ENCODE measurements around the gene SVIL. TPM values are rescaled to one million over a fixed set of nuclear protein-coding genes. Genes with fewer than 3 reads are reported as not detected.

Gene SVIL
- total and polyA plus RNA-seq, 2 of the 13 experiments (the other 11 are each of a cell fraction or from before 2014, with no cell fraction given) = 3.9 to 12.1 TPM

DNA sequence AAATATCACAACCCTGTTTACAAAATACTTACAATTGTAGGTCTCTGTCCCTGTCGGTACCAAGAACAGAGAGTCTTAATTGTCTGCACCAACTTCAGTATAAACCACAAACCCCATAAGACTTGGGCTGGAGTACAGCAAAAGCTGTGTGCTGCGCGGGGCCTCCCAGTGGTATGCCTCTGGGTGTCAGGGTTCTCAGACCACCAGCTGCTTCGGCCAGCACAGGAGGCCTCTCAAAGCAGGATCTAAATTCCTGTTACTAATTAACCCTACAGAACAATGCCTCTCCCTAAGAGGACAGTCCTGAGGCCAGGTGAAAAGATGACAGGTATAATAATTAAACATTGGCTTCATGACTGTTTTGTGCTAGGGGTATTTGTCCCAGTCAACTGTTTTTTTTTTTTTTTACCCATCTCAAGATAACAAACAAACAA, 957 bp upstream of the SVIL start (continued):
- TF ChIP-seq, protein P1, sequence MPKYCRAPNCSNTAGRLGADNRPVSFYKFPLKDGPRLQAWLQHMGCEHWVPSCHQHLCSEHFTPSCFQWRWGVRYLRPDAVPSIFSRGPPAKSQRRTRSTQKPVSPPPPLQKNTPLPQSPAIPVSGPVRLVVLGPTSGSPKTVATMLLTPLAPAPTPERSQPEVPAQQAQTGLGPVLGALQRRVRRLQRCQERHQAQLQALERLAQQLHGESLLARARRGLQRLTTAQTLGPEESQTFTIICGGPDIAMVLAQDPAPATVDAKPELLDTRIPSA (CRISPR knock-in tag; IDR thresholded peaks at IDR 0.05; ENCODE audit: borderline replicate concordance) = no peak
- TF ChIP-seq KLF11 (CRISPR knock-in tag; IDR thresholded peaks at IDR 0.05) (no peak), MEF2D (CRISPR knock-in tag; IDR thresholded peaks at IDR 0.05) (no peak), GATAD1 (CRISPR knock-in tag; IDR thresholded peaks at IDR 0.05) (no peak), ZNF460 (CRISPR knock-in tag; IDR thresholded peaks at IDR 0.05; ENCODE audit: borderline replicate concordance) (no peak), ZNF670 (CRISPR knock-in tag; IDR thresholded peaks at IDR 0.05; ENCODE audit: borderline replicate concordance) (no peak), ZNF879 (CRISPR knock-in tag; IDR thresholded peaks at IDR 0.05) (no peak), FOXP1 (IDR thresholded peaks at IDR 0.05) (no peak), FOXP1 (CRISPR knock-in tag; IDR thresholded peaks at IDR 0.05) (peak; percentile 26; the same call in 1 of the 2 replicates), ZNF724P (CRISPR knock-in tag; IDR thresholded peaks at IDR 0.05; ENCODE audit: borderline replicate concordance) (no peak)
- TF ChIP-seq, protein P2, sequence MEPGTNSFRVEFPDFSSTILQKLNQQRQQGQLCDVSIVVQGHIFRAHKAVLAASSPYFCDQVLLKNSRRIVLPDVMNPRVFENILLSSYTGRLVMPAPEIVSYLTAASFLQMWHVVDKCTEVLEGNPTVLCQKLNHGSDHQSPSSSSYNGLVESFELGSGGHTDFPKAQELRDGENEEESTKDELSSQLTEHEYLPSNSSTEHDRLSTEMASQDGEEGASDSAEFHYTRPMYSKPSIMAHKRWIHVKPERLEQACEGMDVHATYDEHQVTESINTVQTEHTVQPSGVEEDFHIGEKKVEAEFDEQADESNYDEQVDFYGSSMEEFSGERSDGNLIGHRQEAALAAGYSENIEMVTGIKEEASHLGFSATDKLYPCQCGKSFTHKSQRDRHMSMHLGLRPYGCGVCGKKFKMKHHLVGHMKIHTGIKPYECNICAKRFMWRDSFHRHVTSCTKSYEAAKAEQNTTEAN (CRISPR knock-in tag; conservative IDR thresholded peaks at IDR 0.05) = no peak
- TF ChIP-seq, protein P3, sequence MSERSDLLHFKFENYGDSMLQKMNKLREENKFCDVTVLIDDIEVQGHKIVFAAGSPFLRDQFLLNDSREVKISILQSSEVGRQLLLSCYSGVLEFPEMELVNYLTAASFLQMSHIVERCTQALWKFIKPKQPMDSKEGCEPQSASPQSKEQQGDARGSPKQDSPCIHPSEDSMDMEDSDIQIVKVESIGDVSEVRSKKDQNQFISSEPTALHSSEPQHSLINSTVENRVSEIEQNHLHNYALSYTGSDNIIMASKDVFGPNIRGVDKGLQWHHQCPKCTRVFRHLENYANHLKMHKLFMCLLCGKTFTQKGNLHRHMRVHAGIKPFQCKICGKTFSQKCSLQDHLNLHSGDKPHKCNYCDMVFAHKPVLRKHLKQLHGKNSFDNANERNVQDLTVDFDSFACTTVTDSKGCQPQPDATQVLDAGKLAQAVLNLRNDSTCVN (CRISPR knock-in tag; IDR thresholded peaks at IDR 0.05; ENCODE audit: borderline replicate concordance) = no peak
- TF ChIP-seq, protein P4, sequence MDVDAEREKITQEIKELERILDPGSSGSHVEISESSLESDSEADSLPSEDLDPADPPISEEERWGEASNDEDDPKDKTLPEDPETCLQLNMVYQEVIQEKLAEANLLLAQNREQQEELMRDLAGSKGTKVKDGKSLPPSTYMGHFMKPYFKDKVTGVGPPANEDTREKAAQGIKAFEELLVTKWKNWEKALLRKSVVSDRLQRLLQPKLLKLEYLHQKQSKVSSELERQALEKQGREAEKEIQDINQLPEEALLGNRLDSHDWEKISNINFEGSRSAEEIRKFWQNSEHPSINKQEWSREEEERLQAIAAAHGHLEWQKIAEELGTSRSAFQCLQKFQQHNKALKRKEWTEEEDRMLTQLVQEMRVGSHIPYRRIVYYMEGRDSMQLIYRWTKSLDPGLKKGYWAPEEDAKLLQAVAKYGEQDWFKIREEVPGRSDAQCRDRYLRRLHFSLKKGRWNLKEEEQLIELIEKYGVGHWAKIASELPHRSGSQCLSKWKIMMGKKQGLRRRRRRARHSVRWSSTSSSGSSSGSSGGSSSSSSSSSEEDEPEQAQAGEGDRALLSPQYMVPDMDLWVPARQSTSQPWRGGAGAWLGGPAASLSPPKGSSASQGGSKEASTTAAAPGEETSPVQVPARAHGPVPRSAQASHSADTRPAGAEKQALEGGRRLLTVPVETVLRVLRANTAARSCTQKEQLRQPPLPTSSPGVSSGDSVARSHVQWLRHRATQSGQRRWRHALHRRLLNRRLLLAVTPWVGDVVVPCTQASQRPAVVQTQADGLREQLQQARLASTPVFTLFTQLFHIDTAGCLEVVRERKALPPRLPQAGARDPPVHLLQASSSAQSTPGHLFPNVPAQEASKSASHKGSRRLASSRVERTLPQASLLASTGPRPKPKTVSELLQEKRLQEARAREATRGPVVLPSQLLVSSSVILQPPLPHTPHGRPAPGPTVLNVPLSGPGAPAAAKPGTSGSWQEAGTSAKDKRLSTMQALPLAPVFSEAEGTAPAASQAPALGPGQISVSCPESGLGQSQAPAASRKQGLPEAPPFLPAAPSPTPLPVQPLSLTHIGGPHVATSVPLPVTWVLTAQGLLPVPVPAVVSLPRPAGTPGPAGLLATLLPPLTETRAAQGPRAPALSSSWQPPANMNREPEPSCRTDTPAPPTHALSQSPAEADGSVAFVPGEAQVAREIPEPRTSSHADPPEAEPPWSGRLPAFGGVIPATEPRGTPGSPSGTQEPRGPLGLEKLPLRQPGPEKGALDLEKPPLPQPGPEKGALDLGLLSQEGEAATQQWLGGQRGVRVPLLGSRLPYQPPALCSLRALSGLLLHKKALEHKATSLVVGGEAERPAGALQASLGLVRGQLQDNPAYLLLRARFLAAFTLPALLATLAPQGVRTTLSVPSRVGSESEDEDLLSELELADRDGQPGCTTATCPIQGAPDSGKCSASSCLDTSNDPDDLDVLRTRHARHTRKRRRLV (CRISPR knock-in tag; IDR thresholded peaks at IDR 0.05) = no peak
- TF ChIP-seq, protein P5, sequence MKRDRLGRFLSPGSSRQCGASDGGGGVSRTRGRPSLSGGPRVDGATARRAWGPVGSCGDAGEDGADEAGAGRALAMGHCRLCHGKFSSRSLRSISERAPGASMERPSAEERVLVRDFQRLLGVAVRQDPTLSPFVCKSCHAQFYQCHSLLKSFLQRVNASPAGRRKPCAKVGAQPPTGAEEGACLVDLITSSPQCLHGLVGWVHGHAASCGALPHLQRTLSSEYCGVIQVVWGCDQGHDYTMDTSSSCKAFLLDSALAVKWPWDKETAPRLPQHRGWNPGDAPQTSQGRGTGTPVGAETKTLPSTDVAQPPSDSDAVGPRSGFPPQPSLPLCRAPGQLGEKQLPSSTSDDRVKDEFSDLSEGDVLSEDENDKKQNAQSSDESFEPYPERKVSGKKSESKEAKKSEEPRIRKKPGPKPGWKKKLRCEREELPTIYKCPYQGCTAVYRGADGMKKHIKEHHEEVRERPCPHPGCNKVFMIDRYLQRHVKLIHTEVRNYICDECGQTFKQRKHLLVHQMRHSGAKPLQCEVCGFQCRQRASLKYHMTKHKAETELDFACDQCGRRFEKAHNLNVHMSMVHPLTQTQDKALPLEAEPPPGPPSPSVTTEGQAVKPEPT (CRISPR knock-in tag; IDR thresholded peaks at IDR 0.05; ENCODE audit: low read depth) = no peak
- TF ChIP-seq, protein P6, sequence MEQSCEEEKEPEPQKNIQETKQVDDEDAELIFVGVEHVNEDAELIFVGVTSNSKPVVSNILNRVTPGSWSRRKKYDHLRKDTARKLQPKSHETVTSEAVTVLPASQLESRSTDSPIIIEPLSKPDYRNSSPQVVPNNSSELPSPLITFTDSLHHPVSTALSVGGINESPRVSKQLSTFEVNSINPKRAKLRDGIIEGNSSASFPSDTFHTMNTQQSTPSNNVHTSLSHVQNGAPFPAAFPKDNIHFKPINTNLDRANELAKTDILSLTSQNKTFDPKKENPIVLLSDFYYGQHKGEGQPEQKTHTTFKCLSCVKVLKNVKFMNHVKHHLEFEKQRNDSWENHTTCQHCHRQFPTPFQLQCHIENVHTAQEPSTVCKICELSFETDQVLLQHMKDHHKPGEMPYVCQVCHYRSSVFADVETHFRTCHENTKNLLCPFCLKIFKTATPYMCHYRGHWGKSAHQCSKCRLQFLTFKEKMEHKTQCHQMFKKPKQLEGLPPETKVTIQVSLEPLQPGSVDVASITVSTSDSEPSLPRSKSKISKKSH (CRISPR knock-in tag; IDR thresholded peaks at IDR 0.05; ENCODE audit: borderline replicate concordance) = no peak
- TF ChIP-seq, protein P7, sequence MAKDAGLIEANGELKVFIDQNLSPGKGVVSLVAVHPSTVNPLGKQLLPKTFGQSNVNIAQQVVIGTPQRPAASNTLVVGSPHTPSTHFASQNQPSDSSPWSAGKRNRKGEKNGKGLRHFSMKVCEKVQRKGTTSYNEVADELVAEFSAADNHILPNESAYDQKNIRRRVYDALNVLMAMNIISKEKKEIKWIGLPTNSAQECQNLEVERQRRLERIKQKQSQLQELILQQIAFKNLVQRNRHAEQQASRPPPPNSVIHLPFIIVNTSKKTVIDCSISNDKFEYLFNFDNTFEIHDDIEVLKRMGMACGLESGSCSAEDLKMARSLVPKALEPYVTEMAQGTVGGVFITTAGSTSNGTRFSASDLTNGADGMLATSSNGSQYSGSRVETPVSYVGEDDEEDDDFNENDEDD (CRISPR knock-in tag; IDR thresholded peaks at IDR 0.05; ENCODE audit: borderline replicate concordance) = no peak
